Renal pelvis (tissue), 12 donors: ENCODE measurements around the gene TUBAL3. TPM values are rescaled to one million over a fixed set of nuclear protein-coding genes. Genes with fewer than 3 reads are reported as not detected.
A peak's percentile ranks its signal among the peaks of the same experiment; 100 is the strongest.

Experiments
- DNase-seq: peaks from one replicate; pipeline ENCODE4 v3.0.0-alpha.2; 2013
- long read RNA-seq, 16 experiments: transcript quantifications; one replicate each; lab custom pipeline, GENCODE V29; 2026
- polyA plus RNA-seq, 3 donors: library from polyadenylated mRNA; unstranded; fragments of 120-200 nt; gene quantifications; one replicate each; pipeline ENCODE4 v1.2.1, GENCODE V29; 2013; ENCODE audit not compliant: insufficient read length in 3 of 3

Gene TUBAL3
- polyA plus RNA-seq = under 1 TPM; 0.07 to 0.40 (median 0.16) TPM
- long read RNA-seq, donor 1 = 0 reads
- long read RNA-seq, donor 2 = 0 reads
- long read RNA-seq, donor 3 = 0 reads
- long read RNA-seq, donor 4 = 0 reads
- long read RNA-seq, donor 5 = 0 reads
- long read RNA-seq, donor 6, partial matches to known transcripts = 44 of 44 reads
- long read RNA-seq, donor 6, other reads (novel, unspliced or antisense) = 0 of 44 reads
- long read RNA-seq, donor 7 = 0 reads
- long read RNA-seq, donor 8 = 0 reads
- long read RNA-seq, donor 9 = 0 reads
- long read RNA-seq, donor 10 = 0 reads
- long read RNA-seq, donor 11 = 0 reads
- long read RNA-seq, donor 12 = 0 reads
- long read RNA-seq, donor 13 = 0 reads
- long read RNA-seq, donor 14 = 0 reads
- long read RNA-seq, donor 15 = 0 reads
- long read RNA-seq, donor 16 = 0 reads

GRCh38 chr10:5404208-5405041 lies at the start of gene TUBAL3:
TUBAL3 (minus strand) TSS chr10:5404828; CDS start chr10:5404792, 36 bp downstream.
- DNase-seq = no peak

GRCh38 chr10:5453749-5454489 lies 49.3 kb upstream of the TUBAL3 start:
- DNase-seq = no peak

GRCh38 chr10:5450605-5451384 lies 46.2 kb upstream of the TUBAL3 start:
- no peak for DNase-seq

- DNase-seq = peak; percentile 55
Observed at GRCh38 chr10:5449823-5450222, 45.2 kb upstream of the TUBAL3 start.

GRCh38 chr10:5449227-5449626 lies 44.6 kb upstream of the TUBAL3 start:
- no peak for DNase-seq

GRCh38 chr10:5448333-5449001 lies 43.8 kb upstream of the TUBAL3 start:
- no peak for DNase-seq

DNA sequence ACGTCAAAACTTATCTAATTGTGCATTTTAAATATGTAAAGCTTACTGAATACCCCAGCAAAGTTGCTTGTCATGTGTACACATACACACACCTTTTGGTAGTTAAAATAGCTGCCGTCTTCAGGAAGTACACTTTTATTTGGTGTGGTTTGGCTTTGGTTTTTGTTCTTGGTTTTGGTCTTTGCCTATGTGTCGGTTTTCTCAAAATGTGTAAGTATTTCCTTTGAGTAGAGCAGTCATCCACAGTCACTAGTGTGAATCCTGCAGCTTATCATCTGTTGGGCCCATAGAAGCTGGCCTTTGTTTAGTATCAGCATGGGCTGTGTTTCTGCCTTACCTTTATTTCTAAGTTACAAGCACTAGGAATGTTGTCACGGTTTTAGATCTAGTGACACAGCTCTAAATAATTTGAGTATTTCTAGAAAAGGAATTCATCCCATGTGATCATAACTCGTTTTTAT lies 43.0 kb upstream of the TUBAL3 start:
- DNase-seq = no peak

DNA sequence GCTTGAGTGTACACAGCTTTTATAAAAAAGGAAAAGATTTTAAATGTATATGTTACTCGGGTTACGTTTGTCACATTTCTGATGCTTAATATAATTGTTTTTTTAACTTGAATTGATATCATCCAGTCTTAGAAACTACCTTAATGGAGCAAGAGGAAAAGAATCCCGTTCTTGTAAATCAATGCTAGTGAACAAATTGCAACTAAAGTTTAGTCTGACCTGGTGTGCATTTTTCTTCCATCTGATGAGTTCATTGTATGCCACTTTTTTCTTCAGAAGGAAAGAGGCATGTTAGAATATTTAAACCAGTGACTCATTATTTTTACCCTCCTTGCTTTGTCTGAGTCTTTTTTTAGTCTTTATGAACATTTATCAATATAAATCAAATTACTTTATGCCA lies 42.4 kb upstream of the TUBAL3 start:
- no peak for DNase-seq

DNA sequence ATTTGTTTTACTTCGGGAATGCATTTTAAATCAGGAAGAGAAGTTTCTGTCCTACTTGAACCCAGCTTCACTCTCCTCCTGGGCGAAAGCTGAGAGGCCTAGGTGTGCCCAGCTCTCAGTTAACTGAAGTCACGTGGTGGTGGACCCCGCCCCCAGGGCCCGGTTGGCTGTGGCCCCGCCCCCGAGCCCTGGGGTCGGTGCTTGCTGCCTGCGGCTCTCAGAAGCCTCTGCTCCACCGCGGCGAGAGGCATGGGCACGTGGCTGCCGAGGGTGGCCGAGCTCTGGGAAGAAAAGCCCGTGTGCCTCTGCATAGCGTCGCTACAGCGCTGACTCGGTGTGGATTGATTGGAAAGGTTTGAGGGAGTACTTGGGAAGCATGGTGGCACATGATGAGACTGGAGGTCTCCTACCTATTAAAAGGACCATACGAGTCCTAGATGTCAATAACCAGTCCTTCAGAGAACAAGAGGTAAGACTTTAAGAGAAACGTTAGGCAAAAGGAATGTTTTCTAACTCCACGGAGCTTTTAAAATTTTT lies 41.8 kb upstream of the TUBAL3 start:
- peak; percentile 87 for DNase-seq

DNA sequence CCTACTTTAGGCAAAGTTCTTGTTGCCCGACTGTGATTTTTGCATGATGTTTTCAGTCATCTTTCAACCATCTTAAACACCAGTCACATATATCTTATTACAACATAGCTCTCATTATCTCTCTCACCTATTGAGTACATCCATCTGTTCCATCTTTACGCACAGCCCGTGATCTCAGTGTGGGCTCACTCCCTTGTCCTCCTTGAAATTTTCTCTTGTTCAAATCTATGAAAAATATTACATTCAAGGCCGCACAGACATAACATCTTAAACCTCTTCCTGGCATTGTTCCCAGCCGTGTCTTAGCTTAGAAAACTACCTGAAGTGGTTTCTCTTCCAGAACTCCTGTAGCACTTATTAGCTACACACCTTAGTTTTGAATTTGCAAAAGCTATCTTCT lies 40.4 kb upstream of the TUBAL3 start:
- DNase-seq = no peak

GRCh38 chr10:5443429-5443828 lies 38.8 kb upstream of the TUBAL3 start:
- DNase-seq = no peak

DNA sequence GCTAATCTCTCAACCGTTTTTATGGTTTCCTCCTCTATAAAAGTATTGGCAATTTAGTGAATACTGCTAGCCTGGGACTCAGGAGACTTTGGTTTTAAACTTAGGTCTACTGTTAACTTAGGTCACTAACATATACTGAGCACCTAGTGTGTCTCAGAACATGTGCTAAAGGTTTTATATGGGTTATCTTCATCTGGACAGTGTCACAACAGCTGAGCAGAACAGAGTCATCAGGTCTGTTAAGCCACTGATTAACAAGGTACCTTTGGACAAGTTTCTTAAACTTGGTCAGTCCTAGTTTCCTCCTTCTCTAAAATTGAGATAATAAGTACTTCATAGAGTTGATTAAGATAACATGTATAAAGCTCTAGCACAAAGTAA lies 38.4 kb upstream of the TUBAL3 start:
- DNase-seq = no peak

- peak; percentile 55 for DNase-seq
Observed at GRCh38 chr10:5442065-5442989, 37.7 kb upstream of the TUBAL3 start.

GRCh38 chr10:5441106-5441505 lies 36.5 kb upstream of the TUBAL3 start:
- DNase-seq = no peak

GRCh38 chr10:5440206-5440605 lies 35.6 kb upstream of the TUBAL3 start:
- DNase-seq = no peak

- no peak for DNase-seq
Observed at GRCh38 chr10:5435328-5435727, 30.7 kb upstream of the TUBAL3 start.

DNA sequence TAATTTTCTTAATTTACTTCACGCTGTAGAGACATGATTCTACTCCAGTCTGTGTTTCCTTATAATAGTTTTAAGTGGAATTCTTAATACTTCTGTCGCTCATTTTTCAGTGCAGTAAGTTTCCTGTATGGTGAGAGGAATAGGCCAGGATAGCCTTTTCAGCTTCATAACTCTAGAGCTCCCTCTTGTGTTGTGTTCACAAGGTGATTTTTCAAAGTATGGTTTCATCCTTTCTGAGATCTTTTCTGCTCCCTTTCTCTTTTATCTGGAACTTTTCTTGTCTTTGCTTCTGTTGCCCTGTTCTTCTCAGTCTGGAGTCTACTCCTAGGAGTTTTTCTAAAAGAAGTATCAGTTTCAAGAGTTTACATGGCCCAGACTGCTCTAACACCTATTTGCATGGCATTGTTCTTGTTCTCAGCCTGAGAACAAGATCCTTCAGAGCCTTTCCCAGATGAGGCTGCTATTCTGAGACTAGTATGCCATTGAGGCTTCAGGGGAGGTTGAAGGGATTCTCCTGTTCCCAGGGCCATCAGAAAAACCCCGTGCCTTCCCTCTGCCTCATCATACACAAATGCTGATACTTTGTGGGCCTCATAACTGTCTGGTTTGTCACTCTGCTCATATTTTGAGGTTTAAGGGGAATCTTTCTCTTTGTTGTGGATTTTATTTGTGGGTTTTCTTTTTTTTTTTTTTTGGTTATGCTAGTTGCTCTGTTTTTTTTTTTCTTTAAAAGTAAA lies 29.6 kb upstream of the TUBAL3 start:
- DNase-seq = no peak

GRCh38 chr10:5433182-5433581 lies 28.6 kb upstream of the TUBAL3 start:
- DNase-seq = no peak

DNA sequence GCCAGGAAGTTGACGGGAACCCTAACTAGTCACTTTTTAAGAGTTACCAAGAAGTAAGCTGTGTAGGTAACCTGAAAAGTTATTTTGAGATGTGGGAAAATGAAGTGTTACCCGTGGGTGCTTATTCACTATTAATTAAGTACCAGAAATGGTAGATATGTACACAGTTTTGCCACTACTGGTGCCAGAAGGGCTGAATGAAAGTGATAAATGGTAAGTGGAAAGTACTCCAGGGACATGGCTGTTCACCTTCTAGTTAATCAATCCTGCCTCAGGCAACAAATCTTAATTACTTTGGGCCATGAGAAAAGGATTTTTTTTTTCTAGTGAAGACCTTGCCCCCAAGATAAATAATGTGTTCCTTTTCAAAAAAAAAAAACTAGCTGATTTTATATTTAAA lies 23.5 kb upstream of the TUBAL3 start:
- DNase-seq = no peak
